SK-N-MC (cell line): ENCODE measurements around the gene APEX2.

Experiments used
- EZH2 ChIP-seq: fragments of 200-600 bp; sonication (generic); IDR thresholded peaks from one replicate; pipeline ENCODE4 v1.6.1; 2017; ENCODE audit warnings: antibody characterized with exemption
- FOXP2 ChIP-seq: optimal IDR thresholded peaks from 2 replicates; pipeline ENCODE3; 2011; ENCODE audit warnings: mild to moderate bottlenecking, moderate library complexity; ENCODE audit not compliant: insufficient read depth; ENCODE audit errors: extremely low read length, control extremely low read depth
- POLR2AphosphoS5 ChIP-seq: IDR thresholded peaks from 2 replicates; pipeline ENCODE4 v1.6.1; 2012; ENCODE audit warnings: mild to moderate bottlenecking, low read depth, low read length, borderline replicate concordance

DNA sequence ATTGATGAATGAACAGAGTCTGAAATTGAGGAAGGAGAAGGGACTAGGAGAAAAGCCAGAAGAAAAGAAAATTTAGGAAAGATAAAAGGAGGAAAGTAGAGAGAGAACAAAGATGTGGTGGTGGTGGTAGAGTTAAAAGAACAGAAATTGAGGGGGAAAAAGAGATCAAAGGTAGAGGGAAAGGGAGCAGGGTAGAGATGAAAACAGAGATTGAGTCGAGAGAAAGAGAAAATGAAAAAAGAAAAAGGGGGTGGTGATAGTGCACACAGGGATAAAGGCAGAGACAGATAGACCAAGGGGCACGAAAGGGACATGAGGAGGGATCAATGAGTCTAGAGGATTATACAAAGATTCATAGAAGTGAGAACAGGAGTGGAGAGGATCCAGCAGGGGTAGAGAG is 26.7 kb downstream of the APEX2 start:
- no peak for TF ChIP-seq POLR2AphosphoS5
- no peak for TF ChIP-seq EZH2
- no peak for TF ChIP-seq FOXP2
